Activated T-cell treated with anti-CD3 and anti-CD28 coated beads, Interleukin-2, amount 50 U/mL, for 24 hours (primary cell): ENCODE measurements around the gene RAG1.

Source experiments
- DNase-seq: peaks from one replicate; pipeline ENCODE4 v3.0.0-alpha.2; 2020
- H3K27ac Mint-ChIP-seq: 2 replicates; pipeline ENCODE4 v1.8.0; 2020; ENCODE audit warnings: mild to moderate bottlenecking, mixed read lengths
- H3K27me3 Mint-ChIP-seq: 2 replicates; pipeline ENCODE4 v1.8.0; 2020; ENCODE audit warnings: mixed read lengths
- H3K36me3 Mint-ChIP-seq: 2 replicates; pipeline ENCODE4 v1.8.0; 2020; ENCODE audit warnings: low read depth, mixed read lengths
- H3K4me1 Mint-ChIP-seq: 2 replicates; pipeline ENCODE4 v1.8.0; 2020; ENCODE audit warnings: low read depth, mixed read lengths
- H3K4me3 Mint-ChIP-seq: 2 replicates; pipeline ENCODE4 v1.8.0; 2020; ENCODE audit warnings: mild to moderate bottlenecking, moderate library complexity, mixed read lengths
- H3K9me3 Mint-ChIP-seq: 2 replicates; pipeline ENCODE4 v1.8.0; 2020; ENCODE audit warnings: mixed read lengths

The RAG1 gene

DNA sequence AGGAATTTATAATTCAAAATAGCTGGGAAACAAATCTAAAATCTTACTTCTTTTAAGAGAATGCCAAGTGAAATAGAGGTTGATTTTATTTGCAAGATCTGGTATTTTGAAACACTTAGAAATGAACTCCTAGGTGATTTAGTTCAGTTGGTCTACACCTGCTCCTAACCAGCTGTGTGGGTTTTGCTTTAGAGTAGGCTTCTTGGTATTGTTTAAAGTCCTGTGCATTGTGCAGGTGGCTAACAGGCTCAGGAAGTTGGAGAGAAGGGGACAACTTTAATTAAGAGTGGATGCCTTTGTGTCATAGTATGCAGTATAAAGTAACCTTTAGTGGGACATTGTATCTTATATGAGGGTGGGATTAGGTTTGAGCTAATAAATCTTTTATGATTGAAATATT, 34.3 kb downstream of the RAG1 start:
- Mint-ChIP-seq H3K4me1 (no peaks in the 10 kb centered on the region), H3K4me3 (no peak overlapping the region)

DNA sequence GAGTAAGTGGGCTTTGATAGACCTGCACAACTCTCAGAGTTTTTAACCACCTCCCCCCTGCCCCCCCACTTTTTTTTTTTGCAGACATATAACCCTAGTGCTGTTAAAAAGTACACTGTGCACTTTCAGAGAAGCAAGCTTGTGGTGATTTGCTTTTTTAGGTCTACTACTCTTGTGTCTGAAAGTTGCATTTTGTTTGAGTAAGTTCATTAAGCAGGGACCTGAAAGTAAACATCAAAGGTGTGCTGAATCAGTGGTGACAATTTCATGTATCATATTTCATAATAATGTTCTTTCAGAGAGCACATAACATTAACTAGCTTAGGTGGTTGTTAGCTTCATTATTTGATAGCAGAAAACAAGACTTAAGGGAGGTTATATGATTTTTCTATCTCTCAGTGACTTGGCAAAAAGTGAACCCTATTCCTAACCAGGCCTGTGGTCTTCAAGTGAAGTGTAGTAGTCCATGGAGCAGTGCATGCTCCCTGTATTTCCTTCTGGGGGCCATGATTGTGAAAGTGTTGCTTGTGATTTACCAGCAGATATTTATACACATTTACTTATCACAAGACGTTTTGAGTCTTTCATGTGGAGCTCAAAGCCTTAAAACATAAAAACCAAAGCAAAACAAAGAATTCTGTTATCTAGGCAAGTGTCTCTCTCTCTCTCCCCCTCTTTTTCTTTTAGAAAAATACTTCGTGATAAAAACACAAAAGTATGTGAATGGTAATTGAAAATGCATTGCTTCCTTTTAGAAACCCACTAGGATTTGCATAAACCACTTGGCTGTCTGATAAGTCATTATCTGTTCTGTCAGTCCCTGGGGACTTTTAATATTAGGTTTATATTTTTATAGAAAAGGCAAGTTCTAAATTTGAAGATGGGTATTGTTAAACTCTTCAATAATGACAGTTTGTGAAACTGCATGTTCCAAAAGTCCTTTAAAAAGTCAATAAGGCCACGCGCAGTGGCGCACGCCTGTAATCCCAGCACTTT, 37.7 kb downstream of the RAG1 start:
- Mint-ChIP-seq H3K4me1 (no peaks in the 10 kb centered on the region), H3K27ac (no peak overlapping the region), H3K27me3 (peaks cover 14% of the 10 kb centered on the region), H3K9me3 (no peaks in the 10 kb centered on the region), H3K36me3 (no peaks in the 10 kb centered on the region), H3K4me3 (no peak overlapping the region)
- no peak for DNase-seq

More for the DNA sequence above, 34.3 kb downstream of the RAG1 start:
- Mint-ChIP-seq H3K27me3 (peaks cover 18% of the 10 kb centered on the region), H3K27ac (no peak overlapping the region), H3K36me3 (no peaks in the 10 kb centered on the region), H3K9me3 (no peaks in the 10 kb centered on the region)
- no peak for DNase-seq

DNA sequence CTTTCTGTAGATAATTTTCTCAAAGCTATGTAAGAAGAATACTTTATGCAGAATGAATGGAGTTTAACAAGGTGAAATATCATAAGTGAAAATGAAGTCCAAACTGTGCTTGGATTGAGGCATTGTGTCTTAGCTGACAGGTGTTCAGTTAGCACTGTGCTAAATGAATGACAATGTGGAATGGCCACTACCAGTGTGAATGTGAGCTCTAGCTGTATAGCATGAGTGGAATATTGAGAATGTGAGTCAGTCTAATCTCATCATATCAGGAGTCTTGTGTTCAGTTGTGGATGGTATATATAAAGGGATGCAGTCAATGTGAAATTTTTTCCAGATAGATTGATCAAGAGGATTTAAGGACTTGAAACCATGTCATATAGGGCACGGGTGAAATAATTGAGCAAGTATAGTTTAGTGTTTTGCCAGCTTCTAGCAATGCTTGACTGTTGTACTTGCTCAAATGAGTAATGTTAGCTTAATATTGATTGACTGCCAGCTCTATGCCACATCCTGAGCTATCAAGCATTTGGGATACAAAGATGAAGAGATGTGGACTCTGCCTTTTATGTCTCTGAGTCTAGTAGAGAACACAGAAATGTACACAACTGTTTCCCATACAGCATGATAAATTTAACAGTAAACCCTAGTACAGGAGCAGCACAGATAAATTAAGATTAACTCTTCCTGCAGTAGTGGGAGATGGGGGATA, 40.8 kb downstream of the RAG1 start:
- no peak overlapping the region for H3K27ac Mint-ChIP-seq
- no peaks in the 10 kb centered on the region for H3K9me3 Mint-ChIP-seq
- no peak overlapping the region for H3K4me3 Mint-ChIP-seq
- no peaks in the 10 kb centered on the region for H3K4me1 Mint-ChIP-seq
- DNase-seq, result no peak
- no peaks in the 10 kb centered on the region for H3K36me3 Mint-ChIP-seq
- H3K27me3 Mint-ChIP-seq, result peaks cover 6% of the 10 kb centered on the region

DNA sequence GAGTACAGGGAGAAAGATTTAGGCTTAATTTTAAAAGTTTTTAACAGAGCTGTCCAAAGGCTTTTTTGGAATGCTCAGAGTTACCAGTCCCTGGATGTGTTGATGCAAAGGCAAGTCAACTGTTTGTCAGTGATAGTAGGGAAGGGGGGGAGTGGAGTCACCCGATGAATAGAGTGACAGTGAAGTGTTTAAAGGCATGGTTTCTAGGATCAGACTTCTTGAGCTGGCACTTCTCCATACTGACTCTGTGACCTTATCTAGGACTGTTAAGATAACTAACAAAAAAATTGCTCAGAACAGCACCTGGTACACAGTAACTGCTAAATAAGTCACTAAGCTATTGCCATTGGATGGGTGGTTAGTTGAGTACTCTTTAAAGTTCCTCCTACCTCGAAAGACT, 41.6 kb downstream of the RAG1 start:
- Mint-ChIP-seq H3K4me3 (no peak overlapping the region), H3K9me3 (no peaks in the 10 kb centered on the region), H3K4me1 (no peaks in the 10 kb centered on the region), H3K27ac (no peak overlapping the region), H3K27me3 (peaks cover 6% of the 10 kb centered on the region), H3K36me3 (no peaks in the 10 kb centered on the region)
- DNase-seq, result no peak

DNA sequence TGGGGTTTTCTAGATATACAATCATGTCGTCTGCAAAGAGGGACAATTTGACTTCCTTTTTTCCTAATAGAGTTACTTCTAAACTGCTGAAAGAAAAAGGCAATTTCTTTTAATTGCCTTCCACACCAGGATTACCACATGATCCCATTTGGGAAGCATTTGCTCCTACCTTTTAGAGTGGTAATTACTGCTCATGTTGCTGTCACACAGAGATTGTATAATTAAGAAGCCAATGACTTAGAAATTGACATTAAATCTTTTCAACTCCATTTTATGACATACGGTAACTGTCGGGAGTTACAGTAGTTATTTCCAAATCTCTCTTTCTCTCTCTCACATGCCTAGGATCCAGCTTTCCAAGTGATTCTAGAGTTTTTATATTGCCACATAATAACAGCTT, 48.0 kb downstream of the RAG1 start:
- DNase-seq, result no peak
- no peak overlapping the region for H3K27ac Mint-ChIP-seq
- peaks cover 6% of the 10 kb centered on the region for H3K4me1 Mint-ChIP-seq
- no peak overlapping the region for H3K4me3 Mint-ChIP-seq
- H3K9me3 Mint-ChIP-seq, result no peaks in the 10 kb centered on the region
- H3K27me3 Mint-ChIP-seq, result no peaks in the 10 kb centered on the region
- no peaks in the 10 kb centered on the region for H3K36me3 Mint-ChIP-seq

DNA sequence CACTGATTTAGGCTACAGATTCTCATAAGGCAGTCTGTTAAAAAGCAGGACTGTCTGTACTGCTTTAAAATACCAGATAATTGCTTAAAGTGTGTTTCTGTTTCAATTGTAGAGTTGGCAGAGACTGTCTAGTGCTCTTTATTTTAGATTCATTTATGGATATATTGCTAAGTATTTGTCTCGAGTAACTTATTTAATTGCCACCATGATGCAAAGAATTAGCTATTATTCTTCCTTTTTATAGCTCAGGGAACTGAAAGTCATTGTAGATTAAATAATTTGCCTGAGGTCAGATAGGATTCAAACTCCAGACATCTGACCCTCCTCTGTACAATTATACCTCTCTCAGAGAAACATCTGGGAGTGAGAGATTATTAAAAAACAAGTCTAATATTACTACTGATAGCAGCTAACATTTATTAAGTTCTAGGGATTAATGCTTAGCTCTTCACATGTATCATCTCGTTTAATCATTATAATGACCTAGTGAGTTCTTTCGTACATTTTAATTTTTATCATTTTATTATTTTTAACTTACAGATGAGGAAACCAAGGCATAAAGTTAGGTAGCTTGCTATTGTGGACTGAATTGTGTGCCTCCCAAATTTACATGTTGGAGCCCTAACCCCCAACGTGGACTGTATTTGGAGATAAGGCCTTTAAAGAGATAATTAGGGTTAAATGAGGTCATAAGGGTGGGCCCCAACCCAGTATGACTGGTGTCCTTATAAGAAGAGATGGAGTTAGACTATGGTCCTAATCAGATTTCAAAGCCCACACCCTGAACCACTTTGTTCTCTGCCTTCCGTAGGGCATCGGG, 49.9 kb downstream of the RAG1 start:
- no peaks in the 10 kb centered on the region for H3K36me3 Mint-ChIP-seq
- no peak overlapping the region for H3K27ac Mint-ChIP-seq
- no peaks in the 10 kb centered on the region for H3K9me3 Mint-ChIP-seq
- DNase-seq, result no peak
- no peak overlapping the region for H3K4me3 Mint-ChIP-seq
- peaks cover 6% of the 10 kb centered on the region for H3K4me1 Mint-ChIP-seq
- H3K27me3 Mint-ChIP-seq, result no peaks in the 10 kb centered on the region

DNA sequence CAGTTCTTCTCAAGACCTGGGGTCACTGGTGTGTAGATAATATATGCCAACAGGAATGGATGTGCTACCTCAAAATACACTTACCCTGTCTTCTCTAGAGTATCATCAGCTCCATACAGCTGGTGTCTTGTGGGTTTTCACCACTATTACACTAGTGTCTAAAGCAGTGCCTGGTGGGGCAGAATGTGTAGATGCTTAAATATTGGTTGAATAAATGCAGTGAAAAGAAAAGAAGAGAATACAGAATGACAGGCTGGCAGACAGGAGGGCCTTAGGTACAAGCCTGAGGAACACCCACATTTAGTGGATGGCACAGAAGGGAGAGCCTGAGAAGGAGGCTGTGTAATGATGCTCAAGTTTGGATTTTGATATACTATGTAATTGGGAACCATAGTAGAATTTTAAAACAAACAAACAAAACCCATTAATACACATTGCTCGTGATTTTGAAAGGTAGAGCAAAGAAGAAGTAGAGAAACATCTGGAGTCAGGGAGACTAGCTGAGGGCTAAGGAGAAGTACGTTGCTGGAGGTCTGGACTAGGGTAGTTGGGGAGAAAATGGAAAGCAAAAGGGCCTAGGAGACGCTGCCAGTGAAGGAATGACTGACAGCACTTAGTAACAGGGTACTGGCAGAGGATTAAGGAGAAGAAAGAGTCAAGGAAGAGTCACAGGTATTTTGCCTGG, 50.7 kb downstream of the RAG1 start:
- no peak for DNase-seq
- H3K4me1 Mint-ChIP-seq, result peaks cover 6% of the 10 kb centered on the region
- no peaks in the 10 kb centered on the region for H3K9me3 Mint-ChIP-seq
- no peaks in the 10 kb centered on the region for H3K36me3 Mint-ChIP-seq
- H3K27me3 Mint-ChIP-seq, result no peaks in the 10 kb centered on the region
- no peak overlapping the region for H3K4me3 Mint-ChIP-seq
- no peak overlapping the region for H3K27ac Mint-ChIP-seq

DNA sequence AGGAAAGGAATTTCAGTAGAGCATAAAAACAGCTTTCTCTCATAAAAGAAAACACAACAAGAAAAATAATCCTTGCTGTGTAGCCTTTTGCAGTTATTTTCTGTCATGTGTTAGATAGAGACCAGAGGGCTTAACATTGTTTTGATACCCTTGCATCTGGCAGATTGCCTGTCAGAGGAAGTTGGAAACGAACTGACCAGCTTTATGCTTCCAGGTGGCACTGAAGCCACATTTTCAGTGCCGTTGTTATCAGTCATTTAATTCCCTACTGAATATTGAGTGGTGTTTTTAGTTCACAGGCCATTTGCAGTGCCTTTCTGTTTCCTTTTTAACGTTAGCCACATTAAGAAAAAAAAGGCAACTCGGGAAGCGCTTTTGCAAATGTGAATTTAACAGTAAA, 51.7 kb downstream of the RAG1 start:
- H3K27ac Mint-ChIP-seq, result no peak overlapping the region
- H3K4me3 Mint-ChIP-seq, result no peak overlapping the region
- H3K27me3 Mint-ChIP-seq, result peaks cover 3% of the 10 kb centered on the region
- no peaks in the 10 kb centered on the region for H3K36me3 Mint-ChIP-seq
- no peak for DNase-seq
- no peaks in the 10 kb centered on the region for H3K9me3 Mint-ChIP-seq
- peaks cover 6% of the 10 kb centered on the region for H3K4me1 Mint-ChIP-seq

DNA sequence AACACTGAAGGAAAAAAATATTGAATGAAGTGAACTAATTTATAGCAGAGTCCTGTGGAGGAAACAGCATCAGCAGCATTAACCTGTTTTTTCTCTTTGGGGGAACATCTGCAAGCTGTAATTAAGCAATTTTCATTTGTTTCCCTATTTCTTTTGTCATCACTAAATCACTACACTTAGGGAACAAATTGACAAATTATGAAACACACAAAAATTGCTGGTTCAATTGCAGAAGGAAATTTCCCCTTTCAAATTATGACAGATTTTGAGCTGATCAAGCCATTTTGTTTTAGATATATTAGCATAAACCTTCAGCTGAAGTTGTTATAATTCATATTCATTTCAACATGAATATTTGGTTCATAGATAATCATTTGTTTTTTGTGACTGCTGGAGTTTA, 52.4 kb downstream of the RAG1 start:
- no peak for DNase-seq
- H3K27ac Mint-ChIP-seq, result no peak overlapping the region

DNA sequence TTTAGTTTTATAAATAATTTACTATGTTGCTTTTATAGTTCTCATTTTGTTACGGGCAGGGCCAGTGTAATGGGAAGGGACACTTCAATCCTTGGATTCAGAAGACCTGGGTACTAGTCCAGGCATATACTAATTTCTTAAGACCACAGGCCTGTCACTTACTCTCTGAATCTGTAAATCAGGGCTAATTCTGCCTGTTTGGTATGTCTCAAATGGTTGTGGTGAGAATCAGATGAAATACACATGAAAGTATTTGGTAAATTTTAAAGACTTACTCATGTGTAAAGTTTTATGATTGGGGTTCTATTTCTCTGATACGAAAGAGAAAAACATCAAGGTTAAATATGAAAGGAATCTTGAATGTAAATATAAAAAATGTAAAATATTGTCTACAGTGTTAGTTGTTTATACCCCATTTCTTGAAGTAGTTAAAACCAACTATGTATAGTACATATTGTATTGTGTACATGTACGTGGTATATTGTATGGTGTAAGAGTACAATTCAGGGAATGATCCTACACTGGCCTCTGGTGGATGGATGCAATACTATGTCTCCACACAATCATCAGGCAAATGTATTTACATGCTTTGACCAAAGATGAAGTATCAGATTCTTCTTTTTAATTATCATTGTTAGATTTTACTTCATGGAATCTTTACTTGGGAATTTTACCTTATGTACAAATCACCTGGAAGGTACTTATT, 54.8 kb downstream of the RAG1 start:
- no peaks in the 10 kb centered on the region for H3K9me3 Mint-ChIP-seq
- H3K36me3 Mint-ChIP-seq, result no peaks in the 10 kb centered on the region
- peaks cover 4% of the 10 kb centered on the region for H3K27me3 Mint-ChIP-seq
- DNase-seq, result no peak
- peaks cover 6% of the 10 kb centered on the region for H3K4me1 Mint-ChIP-seq
- H3K27ac Mint-ChIP-seq, result no peak overlapping the region
- no peak overlapping the region for H3K4me3 Mint-ChIP-seq

More for the DNA sequence above, 52.4 kb downstream of the RAG1 start:
- H3K4me1 Mint-ChIP-seq, result peaks cover 6% of the 10 kb centered on the region
- H3K36me3 Mint-ChIP-seq, result no peaks in the 10 kb centered on the region
- H3K4me3 Mint-ChIP-seq, result no peak overlapping the region
- no peaks in the 10 kb centered on the region for H3K9me3 Mint-ChIP-seq
- peaks cover 4% of the 10 kb centered on the region for H3K27me3 Mint-ChIP-seq

DNA sequence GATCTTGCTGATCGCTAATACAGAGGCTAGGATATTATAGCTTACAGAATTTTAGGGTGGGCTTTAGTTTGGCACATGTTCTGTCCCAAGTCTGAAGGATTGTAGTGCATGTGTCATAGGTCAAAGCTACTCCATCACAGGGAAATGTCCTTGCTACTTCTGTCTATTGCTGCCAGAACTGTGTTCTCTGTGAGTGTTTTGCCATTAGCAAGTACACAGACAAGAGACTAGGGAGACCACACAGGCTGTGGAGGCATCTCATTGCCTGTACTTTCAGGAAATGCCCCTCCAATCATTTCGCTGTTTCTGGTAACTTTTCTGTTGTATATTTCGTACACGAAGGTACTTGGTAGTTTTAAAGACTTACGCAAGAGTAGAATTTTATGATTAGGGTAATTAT, 55.7 kb downstream of the RAG1 start:
- Mint-ChIP-seq H3K36me3 (no peaks in the 10 kb centered on the region), H3K4me1 (peaks cover 6% of the 10 kb centered on the region), H3K9me3 (no peaks in the 10 kb centered on the region), H3K4me3 (no peak overlapping the region), H3K27me3 (peaks cover 4% of the 10 kb centered on the region), H3K27ac (no peak overlapping the region)
- no peak for DNase-seq

DNA sequence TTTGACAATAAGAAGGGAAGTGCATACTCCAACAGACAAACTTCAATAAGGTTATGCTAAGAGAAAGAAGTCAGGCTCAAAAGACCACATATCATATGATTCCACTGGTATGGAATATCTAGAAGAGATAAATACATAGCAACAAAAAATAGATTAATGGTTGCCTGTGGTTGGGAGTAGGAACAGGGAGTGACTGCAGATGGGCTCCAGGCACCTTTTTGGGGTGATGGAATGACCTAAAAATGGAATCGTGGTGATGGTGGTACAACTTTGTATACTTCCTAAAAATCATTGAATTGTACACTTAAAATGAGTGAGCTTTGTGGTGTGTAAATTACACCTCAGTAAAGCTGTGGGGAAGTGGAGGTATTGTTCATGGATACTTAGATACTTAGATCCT, 59.2 kb downstream of the RAG1 start:
- H3K36me3 Mint-ChIP-seq, result no peaks in the 10 kb centered on the region
- DNase-seq, result no peak
- H3K4me3 Mint-ChIP-seq, result no peak overlapping the region
- peaks cover 4% of the 10 kb centered on the region for H3K27me3 Mint-ChIP-seq
- no peak overlapping the region for H3K27ac Mint-ChIP-seq
- peaks cover 4% of the 10 kb centered on the region for H3K4me1 Mint-ChIP-seq
- H3K9me3 Mint-ChIP-seq, result no peaks in the 10 kb centered on the region

DNA sequence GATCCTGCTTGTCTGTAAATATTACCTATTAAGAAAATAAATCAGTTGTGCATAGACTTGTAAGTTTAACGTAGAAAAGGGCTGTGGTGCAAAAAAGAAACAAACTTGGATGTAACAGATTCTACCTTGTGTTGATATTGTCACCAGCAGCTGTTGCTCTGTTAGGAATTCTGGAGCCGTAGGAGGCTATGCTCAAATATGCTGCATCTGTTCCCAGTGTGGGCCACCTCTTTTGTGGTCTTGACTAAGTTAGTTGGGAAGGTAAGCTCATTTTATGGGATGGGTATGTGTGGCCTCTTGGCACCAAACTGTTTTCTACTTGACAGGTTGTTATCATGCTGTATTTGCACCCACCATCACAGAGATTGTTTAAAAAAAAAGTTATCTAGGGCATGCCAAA, 59.7 kb downstream of the RAG1 start:
- no peak overlapping the region for H3K27ac Mint-ChIP-seq
- H3K4me1 Mint-ChIP-seq, result peaks cover 4% of the 10 kb centered on the region
- H3K9me3 Mint-ChIP-seq, result no peaks in the 10 kb centered on the region
- H3K36me3 Mint-ChIP-seq, result no peaks in the 10 kb centered on the region
- no peak for DNase-seq
- peaks cover 4% of the 10 kb centered on the region for H3K27me3 Mint-ChIP-seq
- no peak overlapping the region for H3K4me3 Mint-ChIP-seq
